ENCODE measurements around the gene FAXC.
"Not testable (repeated sequence)": the region's sequence is repeated elsewhere in the genome, so short reads cannot be mapped to it uniquely, and the experiment has no call there.

The FAXC gene

GRCh38 chr6:99344289-99344688 is 5.2 kb downstream of the FAXC start:
- in situ Hi-C loops (cut with MboI; ENCODE audit: low sequenced_read_pairs), result no loop called here

GRCh38 chr6:99341862-99342455 is 7.5 kb downstream of the FAXC start:
- in situ Hi-C loops (cut with MboI; ENCODE audit: low sequenced_read_pairs), result no loop called here

- in situ Hi-C loops (cut with MboI; ENCODE audit: low sequenced_read_pairs), result no loop called here
Observed at GRCh38 chr6:99338188-99338587, 11.3 kb downstream of the FAXC start.

GRCh38 chr6:99335298-99335697 is 14.2 kb downstream of the FAXC start:
- in situ Hi-C loops (cut with MboI; ENCODE audit: low sequenced_read_pairs), result not testable (repeated sequence)

DNA sequence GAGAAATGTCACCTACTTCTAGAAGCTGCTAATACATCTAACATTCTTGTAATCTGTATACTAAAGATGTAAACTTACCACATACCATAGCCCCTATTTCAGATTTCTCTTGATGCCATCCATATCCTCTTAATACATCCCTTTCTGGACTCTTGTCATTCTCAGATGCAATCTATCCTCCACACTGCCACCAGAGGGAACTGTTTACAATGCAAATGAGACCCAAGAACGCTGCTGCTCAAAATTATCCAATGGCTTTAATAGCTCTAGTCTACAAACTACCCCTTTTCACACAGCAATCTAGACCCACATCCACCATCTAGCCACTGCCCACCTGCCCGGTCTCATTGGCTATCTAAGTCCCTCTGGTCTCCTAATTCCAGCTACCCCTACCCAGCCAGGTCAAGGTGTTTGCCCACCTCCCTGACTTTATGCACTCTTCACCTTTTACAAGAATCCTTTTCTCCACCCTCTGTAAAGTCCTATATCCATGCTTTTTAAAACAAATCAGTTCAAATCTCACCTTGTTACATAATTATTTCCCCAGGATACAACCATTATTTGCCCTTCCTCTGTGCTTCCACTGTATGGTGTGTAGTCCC is 14.8 kb downstream of the FAXC start:
- in situ Hi-C loops (cut with MboI; ENCODE audit: low sequenced_read_pairs), result no loop called here

DNA sequence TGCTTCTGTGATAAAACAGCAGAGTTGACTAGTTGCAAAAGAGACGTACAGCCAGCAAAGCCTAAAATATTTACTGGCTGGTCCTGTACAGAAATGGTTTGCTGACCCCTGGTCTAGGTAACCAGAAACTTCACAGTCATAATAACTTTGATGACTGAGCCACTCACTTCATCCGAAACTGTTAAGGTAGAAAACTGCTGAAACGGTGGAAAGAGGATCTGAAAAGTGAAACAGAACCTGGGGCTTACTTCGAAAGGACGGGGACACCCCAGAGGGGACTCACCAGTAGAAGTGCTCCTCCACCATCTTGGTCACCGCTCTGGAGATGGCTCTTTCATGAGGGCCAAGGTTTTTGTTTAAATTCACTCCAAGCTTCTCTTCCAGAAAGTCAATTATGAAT is 16.4 kb downstream of the FAXC start:
- in situ Hi-C loops (cut with MboI; ENCODE audit: low sequenced_read_pairs), result no loop called here

DNA sequence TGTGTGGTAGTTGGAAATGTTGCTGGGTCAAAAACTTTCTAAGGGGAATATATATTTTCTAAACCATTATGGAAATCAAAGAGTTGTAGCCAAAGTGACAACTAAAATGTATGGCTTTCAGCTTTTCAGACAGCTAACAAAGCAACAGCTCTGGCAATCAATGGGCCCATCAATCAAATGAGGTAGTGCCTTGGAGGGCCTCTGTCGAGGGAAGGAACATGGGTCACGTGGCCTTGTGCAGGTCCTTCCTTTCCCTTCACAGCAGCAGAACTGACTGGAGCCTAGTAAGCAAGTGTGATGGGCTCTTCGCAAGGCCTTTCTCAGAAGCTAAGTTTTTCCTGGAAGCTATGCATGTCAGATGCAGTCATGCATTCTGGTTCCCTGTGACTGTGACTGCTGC is 17.9 kb downstream of the FAXC start:
- in situ Hi-C loops (cut with MboI; ENCODE audit: low sequenced_read_pairs), result no loop called here

DNA sequence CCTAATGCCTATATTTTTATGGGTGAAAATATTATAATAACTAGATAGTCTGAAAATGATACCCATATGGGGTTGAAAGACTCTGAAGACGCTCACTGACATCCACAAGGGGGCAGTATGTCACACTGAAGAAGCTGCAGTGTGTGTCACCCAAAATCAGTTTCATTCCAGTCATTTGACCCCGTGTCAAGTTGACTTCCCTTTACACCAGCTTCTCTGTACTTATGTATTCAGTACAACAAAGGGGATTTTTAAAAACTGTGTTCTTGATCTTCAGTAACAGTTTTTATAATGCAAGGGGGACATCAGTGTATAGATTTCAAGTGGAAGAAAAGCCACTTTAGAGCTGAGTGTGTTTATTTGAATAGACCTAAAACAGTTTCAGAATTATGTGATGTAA is 19.3 kb downstream of the FAXC start:
- in situ Hi-C loops (cut with MboI; ENCODE audit: low sequenced_read_pairs), result no loop called here

DNA sequence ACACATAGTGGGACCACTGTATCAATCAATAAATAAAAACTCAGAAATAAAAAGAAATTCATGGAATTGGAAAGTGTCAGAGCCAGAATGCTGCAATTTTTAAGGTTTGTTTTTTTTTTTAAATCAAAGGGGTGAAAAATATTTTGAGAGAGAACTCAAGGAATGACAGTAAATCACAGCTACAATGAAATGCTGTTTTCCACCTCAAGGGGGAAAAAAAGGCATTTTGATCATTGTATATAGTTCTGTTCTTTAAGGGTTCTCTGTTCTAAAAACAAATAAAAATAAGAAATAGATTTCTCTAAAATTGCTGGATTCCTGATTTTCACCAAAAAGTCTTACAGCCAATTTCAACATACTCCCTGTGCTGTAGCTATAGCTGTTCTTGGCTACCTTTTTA is 24.5 kb downstream of the FAXC start:
- in situ Hi-C loops (cut with MboI; ENCODE audit: low sequenced_read_pairs), result no loop called here

- in situ Hi-C loops (cut with MboI; ENCODE audit: low sequenced_read_pairs), result no loop called here
Observed at GRCh38 chr6:99318566-99318965, 30.9 kb downstream of the FAXC start.

DNA sequence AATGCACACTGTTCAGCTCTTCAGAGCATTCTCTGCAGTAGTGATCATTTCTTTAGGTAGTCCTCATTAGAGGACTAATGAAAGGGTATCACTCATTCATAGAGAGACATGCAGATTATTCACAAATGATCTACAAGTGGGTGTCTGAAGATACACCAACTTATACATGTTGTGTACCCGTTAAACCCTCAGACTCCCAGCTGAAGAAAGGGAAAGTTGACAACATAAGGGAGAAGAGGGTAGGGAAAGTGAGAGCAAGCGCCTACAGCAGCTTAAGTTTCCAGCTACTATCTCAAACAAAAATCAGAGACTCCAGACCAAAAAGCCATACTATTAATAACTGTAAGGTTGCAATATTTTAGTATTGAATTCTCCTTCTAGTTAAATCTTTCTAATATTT is 37.1 kb downstream of the FAXC start:
- in situ Hi-C loops (cut with MboI; ENCODE audit: low sequenced_read_pairs), result no loop called here

- in situ Hi-C loops (cut with MboI; ENCODE audit: low sequenced_read_pairs), result no loop called here
Observed at GRCh38 chr6:99310553-99310952, 38.9 kb downstream of the FAXC start.

DNA sequence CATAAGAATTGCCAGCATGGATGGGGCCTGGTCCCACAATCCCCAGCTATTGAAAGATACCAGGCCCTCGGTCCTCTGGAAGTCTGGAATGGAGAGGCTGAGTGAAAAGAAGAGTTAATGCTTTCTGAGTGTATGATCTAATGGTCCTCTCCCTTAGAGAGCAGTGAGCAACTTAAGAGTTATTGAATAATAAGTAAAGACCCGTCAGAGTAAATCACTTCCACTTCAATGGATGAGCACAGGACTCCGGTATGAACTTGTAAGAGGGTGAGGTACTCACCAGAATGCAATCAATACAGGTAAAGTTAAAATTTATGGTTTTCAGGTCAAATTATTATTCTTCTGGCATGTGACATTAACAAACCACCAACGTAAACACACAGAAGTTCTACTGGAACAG is 39.9 kb downstream of the FAXC start:
- in situ Hi-C loops (cut with MboI; ENCODE audit: low sequenced_read_pairs), result no loop called here

GRCh38 chr6:99308788-99309187 is 40.7 kb downstream of the FAXC start:
- in situ Hi-C loops (cut with MboI; ENCODE audit: low sequenced_read_pairs), result no loop called here

DNA sequence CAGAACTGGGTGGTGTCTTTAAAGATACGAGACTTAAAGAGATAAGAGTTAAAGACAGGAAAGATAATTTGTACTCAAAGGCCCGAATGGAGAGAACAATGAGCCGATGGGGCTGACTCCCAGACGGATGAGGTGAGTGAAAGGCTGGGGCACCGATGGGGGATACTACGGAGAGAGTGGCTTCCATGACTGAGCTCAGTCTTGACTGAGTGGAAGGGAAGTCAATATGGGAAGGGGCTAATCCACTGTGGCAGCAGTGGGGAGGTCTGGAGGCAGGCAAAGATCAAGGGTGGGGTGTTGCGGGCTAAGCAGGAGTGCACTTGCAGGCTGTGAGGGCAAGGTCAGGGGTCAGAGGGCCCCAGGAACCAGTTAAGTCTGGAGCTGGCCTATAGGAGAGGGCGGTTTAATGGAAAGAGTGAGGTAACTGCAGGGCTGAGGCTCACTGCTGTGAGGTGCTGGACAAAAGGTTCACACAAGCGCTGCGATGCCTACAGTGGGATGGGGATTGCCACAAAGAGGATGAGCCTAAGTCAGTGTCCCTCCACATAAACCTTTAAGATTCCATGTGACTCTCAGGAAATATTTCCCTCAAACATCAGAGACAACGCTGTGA is 42.1 kb downstream of the FAXC start:
- in situ Hi-C loops (cut with MboI; ENCODE audit: low sequenced_read_pairs), result no loop called here

DNA sequence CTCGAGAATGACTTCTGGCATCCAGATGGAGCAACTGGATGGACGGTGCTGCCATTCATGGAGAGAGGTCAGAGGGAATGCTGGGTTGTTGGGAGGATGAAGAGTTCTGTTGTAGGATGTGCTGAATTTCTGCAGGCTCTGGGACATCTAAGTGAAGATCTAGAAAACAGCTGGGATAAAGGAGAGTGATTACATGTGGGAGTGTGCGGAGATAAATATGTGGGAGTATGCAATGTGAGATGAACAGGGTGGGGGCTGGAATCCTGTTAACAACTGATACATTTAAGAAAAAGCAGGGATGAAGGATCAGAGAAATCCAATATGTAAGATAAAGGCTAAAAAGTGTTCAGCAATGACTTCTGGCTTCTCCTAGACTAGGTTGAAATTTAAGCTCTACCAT is 43.1 kb downstream of the FAXC start:
- in situ Hi-C loops (cut with MboI; ENCODE audit: low sequenced_read_pairs), result no loop called here

GRCh38 chr6:99305021-99305554 is 44.4 kb downstream of the FAXC start:
- in situ Hi-C loops (cut with MboI; ENCODE audit: low sequenced_read_pairs), result no loop called here

- in situ Hi-C loops (cut with MboI; ENCODE audit: low sequenced_read_pairs), result no loop called here
Observed at GRCh38 chr6:99297415-99297814, 52.1 kb downstream of the FAXC start.

DNA sequence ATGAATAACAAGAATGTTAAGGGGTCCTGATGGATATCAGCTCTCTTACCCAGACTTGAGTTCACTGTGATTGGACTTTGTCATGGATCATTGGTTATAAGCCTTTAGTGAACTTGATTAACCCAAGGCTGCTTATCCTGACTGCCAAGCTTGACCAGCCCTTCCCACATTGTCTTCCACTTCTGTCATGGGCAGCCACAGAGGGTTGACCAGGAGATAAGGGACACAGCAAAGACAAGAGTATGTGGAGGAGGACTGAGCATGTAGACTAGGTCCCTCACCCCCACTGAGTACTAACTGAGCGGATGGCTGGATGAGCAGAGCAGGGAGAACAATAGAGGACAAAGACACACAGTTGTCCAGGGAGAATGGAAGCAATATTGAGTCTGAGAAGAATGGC is 52.5 kb downstream of the FAXC start:
- in situ Hi-C loops (cut with MboI; ENCODE audit: low sequenced_read_pairs), result no loop called here

GRCh38 chr6:99296261-99296660 is 53.2 kb downstream of the FAXC start:
- in situ Hi-C loops (cut with MboI; ENCODE audit: low sequenced_read_pairs), result no loop called here

- in situ Hi-C loops (cut with MboI; ENCODE audit: low sequenced_read_pairs), result no loop called here
Observed at GRCh38 chr6:99295276-99295675, 54.2 kb downstream of the FAXC start.

GRCh38 chr6:99294786-99295185 is 54.7 kb downstream of the FAXC start:
- in situ Hi-C loops (cut with MboI; ENCODE audit: low sequenced_read_pairs), result no loop called here
